K562 (cell line): ENCODE results near the gene SLC2A10. TPM values are rescaled to one million over a fixed set of nuclear protein-coding genes. Genes with fewer than 3 reads are reported as not detected.

Experiments used
- ARID1B ChIP-seq: fragments of 450-650 bp; IDR thresholded peaks from 2 replicates; pipeline ENCODE4 v1.6.1; 2016; ENCODE audit warnings: antibody characterized with exemption, mild to moderate bottlenecking, inconsistent platforms
- BRF1 ChIP-seq: IDR thresholded peaks from 3 replicates; pipeline ENCODE4 v1.6.1; 2011; ENCODE audit warnings: borderline replicate concordance, mild to moderate bottlenecking; ENCODE audit not compliant: insufficient read length; ENCODE audit errors: extremely low read depth
- CBFA2T3 ChIP-seq: fragments of 450-650 bp; IDR thresholded peaks from 2 replicates; pipeline ENCODE4 v1.6.1; 2017
- CCNT2 ChIP-seq: IDR thresholded peaks from 2 replicates; pipeline ENCODE4 v1.6.1; 2011; ENCODE audit warnings: borderline replicate concordance, low read depth, mild to moderate bottlenecking, moderate library complexity, mixed read lengths, low read length; ENCODE audit not compliant: insufficient read length; ENCODE audit errors: extremely low read depth
- CREB1 ChIP-seq, 2 experiments: sonication (generic) in 1 of 2; formaldehyde crosslinking in 1 of 2; IDR thresholded peaks; 2 replicates each; pipeline versions ENCODE4 v1.6.1 to v1.8.0; 2012 to 2022; ENCODE audit warnings: inconsistent platforms in 1 of 2, mild to moderate bottlenecking in 1 of 2, missing genetic modification reagents in 1 of 2, moderate library complexity in 1 of 2
- CREBBP ChIP-seq: IDR thresholded peaks from one replicate; pipeline ENCODE4 v1.6.1; 2012; ENCODE audit warnings: low read depth, mild to moderate bottlenecking, control low read depth, inconsistent platforms, low read length
- DNMT1 ChIP-seq: fragments of 450-650 bp; IDR thresholded peaks from 2 replicates; pipeline ENCODE4 v1.6.1; 2016; ENCODE audit warnings: antibody characterized with exemption, mild to moderate bottlenecking
- DPF2 ChIP-seq: fragments of 450-650 bp; IDR thresholded peaks from 2 replicates; pipeline ENCODE4 v1.6.1; 2016
- ETV5 ChIP-seq: sonication (generic); formaldehyde crosslinking; IDR thresholded peaks from 2 replicates; pipeline ENCODE4 v1.4.0; 2020; ENCODE audit warnings: low read depth, mild to moderate bottlenecking, missing genetic modification reagents
- GABPB2 ChIP-seq: fragments of 250-450 bp; sonication (Bioruptor Pico); conservative IDR thresholded peaks from 2 replicates; pipeline ENCODE4 v1.5.1; 2021; ENCODE audit warnings: mild to moderate bottlenecking
- GATAD2B ChIP-seq: fragments of 450-650 bp; IDR thresholded peaks from 2 replicates; pipeline ENCODE4 v1.6.1; 2017; ENCODE audit warnings: mild to moderate bottlenecking, borderline replicate concordance
- HIVEP1 ChIP-seq: fragments of 250-450 bp; sonication (Bioruptor Pico); IDR thresholded peaks from 2 replicates; pipeline ENCODE4 v1.4.0; 2020; ENCODE audit warnings: mild to moderate bottlenecking
- IRF1 ChIP-seq: sonication (generic); formaldehyde crosslinking; IDR thresholded peaks from 2 replicates; pipeline ENCODE4 v1.8.0; 2022; ENCODE audit warnings: missing genetic modification reagents, mild to moderate bottlenecking, borderline replicate concordance
- JUN ChIP-seq, 2 experiments: sonication (generic) in 1 of 2; formaldehyde crosslinking in 1 of 2; IDR thresholded peaks; 2 replicates each; pipeline versions ENCODE4 v1.6.1 to v1.8.0; 2012 to 2022; ENCODE audit warnings: borderline replicate concordance in 2 of 2, mild to moderate bottlenecking in 2 of 2, improper control_type of control experiment in 1 of 2, low read depth in 1 of 2, low read length in 1 of 2, missing genetic modification reagents in 1 of 2
- MITF ChIP-seq: IDR thresholded peaks from 2 replicates; pipeline ENCODE4 v1.6.1; 2014; ENCODE audit warnings: antibody characterized with exemption
- MYNN ChIP-seq, 2 experiments: sonication (generic); formaldehyde crosslinking in 1 of 2; IDR thresholded peaks; 2 replicates each; pipeline versions ENCODE4 v1.5.0 to v1.6.1; 2016 to 2020; ENCODE audit warnings: antibody characterized with exemption in 1 of 2, missing genetic modification reagents in 1 of 2
- NCOR1 ChIP-seq: fragments of 450-650 bp; IDR thresholded peaks from 2 replicates; pipeline ENCODE4 v1.6.1; 2016; ENCODE audit warnings: mild to moderate bottlenecking, moderate library complexity
- PHB2 ChIP-seq: fragments of 450-650 bp; IDR thresholded peaks from 2 replicates; pipeline ENCODE4 v1.6.1; 2017; ENCODE audit warnings: low read depth
- POLR2AphosphoS5 ChIP-seq: IDR thresholded peaks from 2 replicates; pipeline ENCODE4 v1.6.1; 2011; ENCODE audit warnings: mild to moderate bottlenecking, low read depth, low read length, moderate library complexity; ENCODE audit not compliant: control insufficient read depth, insufficient read depth
- POLR2G ChIP-seq: fragments of 200-400 bp; formaldehyde crosslinking; IDR thresholded peaks from 2 replicates; pipeline ENCODE4 v1.6.1; 2017; ENCODE audit warnings: low read depth, mild to moderate bottlenecking, antibody characterized with exemption, low read length, moderate library complexity
- RBM17 ChIP-seq: fragments of 200-400 bp; formaldehyde crosslinking; IDR thresholded peaks from 2 replicates; pipeline ENCODE4 v1.6.1; 2017; ENCODE audit warnings: low read depth, mild to moderate bottlenecking, low read length, borderline replicate concordance
- SMARCB1 ChIP-seq: IDR thresholded peaks from 2 replicates; pipeline ENCODE4 v1.6.1; 2011; ENCODE audit warnings: improper control_type of control experiment, low read depth; ENCODE audit not compliant: insufficient read length
- SOX6 ChIP-seq: fragments of 450-650 bp; IDR thresholded peaks from 2 replicates; pipeline ENCODE4 v1.6.1; 2014; ENCODE audit warnings: mild to moderate bottlenecking
- ZFX ChIP-seq: sonication (generic); formaldehyde crosslinking; IDR thresholded peaks from 2 replicates; pipeline ENCODE4 v1.8.0; 2022; ENCODE audit warnings: mild to moderate bottlenecking, missing genetic modification reagents, moderate library complexity
- ZNF280A ChIP-seq: fragments of 450-650 bp; IDR thresholded peaks from 2 replicates; pipeline ENCODE4 v1.6.1; 2018; ENCODE audit warnings: mild to moderate bottlenecking, low read depth; ENCODE audit not compliant: partially characterized antibody
- ZNF507 ChIP-seq: conservative IDR thresholded peaks from 2 replicates; pipeline ENCODE4 v1.6.1; 2017; ENCODE audit warnings: missing genetic modification characterization, missing compliant biosample characterization
- ZNF77 ChIP-seq: fragments of 250-450 bp; sonication (Bioruptor Pico); IDR thresholded peaks from 2 replicates; pipeline ENCODE4 v1.5.0; 2020
- polyA plus RNA-seq, 8 experiments: library from polyadenylated mRNA; depleted of rRNA in 4 of 8; stranded (reverse) in 5 of 8; unstranded in 3 of 8; fragments of >200 nt; fragmentation: Nextera tagmentation in 2 of 8; fragmentation: Illumina TruSeq in 1 of 8; extraction: Ambion mirVana in 2 of 8; extraction: Trizol in 1 of 8; gene quantifications; 2 replicates each; pipeline versions ENCODE4 v1.2.1 to v1.2.3, GENCODE V29; 2011 to 2014; ENCODE audit warnings: inconsistent platforms in 1 of 8, missing spikeins in 1 of 8
- total RNA-seq, 7 experiments: library from RNA; depleted of rRNA in 6 of 7; stranded (reverse); fragments of >200 nt in 6 of 7; fragmentation: Illumina TruSeq in 2 of 7; extraction: Trizol in 2 of 7; gene quantifications; 2 replicates each; pipeline versions ENCODE4 v1.2.1 to v1.2.3, GENCODE V29; 2011 to 2021; ENCODE audit warnings: low replicate concordance in 1 of 7

SLC2A10 gene
- total and polyA plus RNA-seq, 9 of the 15 experiments (the other 6 are each of a cell fraction or from before 2014, with no cell fraction given): 0.01 to 1.8 (median 0.10) TPM

GRCh38 chr20:46683011-46683667, 26.3 kb upstream of the SLC2A10 start (continued):
- TF ChIP-seq GABPB2 (no peak), ZNF77 (no peak), SMARCB1 (no peak), ETV5 (CRISPR knock-in tag) (no peak), POLR2AphosphoS5 (peak; percentile 47; the same call in 1 of the 2 replicates), GATAD2B (no peak), RBM17 (no peak), SOX6 (peak; percentile 76), CREB1 (IDR thresholded peaks at IDR 0.05) (no peak), CREB1 (CRISPR knock-in tag; IDR thresholded peaks at IDR 0.05) (no peak), IRF1 (CRISPR knock-in tag) (no peak), ZNF507 (no peak), BRF1 (no peak), CCNT2 (peak; percentile 25), ZFX (CRISPR knock-in tag) (no peak), JUN (IDR thresholded peaks at IDR 0.05; ENCODE audit: borderline replicate concordance, low read depth, low read length) (no peak), JUN (CRISPR knock-in tag; IDR thresholded peaks at IDR 0.05; ENCODE audit: borderline replicate concordance) (no peak), DPF2 (no peak; the same call in none of the 2 replicates), MYNN (IDR thresholded peaks at IDR 0.05) (no peak), MYNN (CRISPR knock-in tag; IDR thresholded peaks at IDR 0.05) (no peak), NCOR1 (peak; percentile 43; the same call in 1 of the 2 replicates), POLR2G (no peak), CBFA2T3 (peak; percentile 73), DNMT1 (no peak), ARID1B (peak; percentile 77), HIVEP1 (CRISPR knock-in tag) (no peak), PHB2 (no peak), MITF (no peak), CREBBP (no peak), ZNF280A (no peak)
